Stimulated activated CD8-positive, alpha-beta memory T cell treated with anti-CD3 and anti-CD28 coated beads, Interleukin-12 subunit alpha, Interleukin-12 subunit beta, amount 100 ng/mL, for 24 hours (primary cell): ENCODE measurements around the gene CDY1B.
"Not testable (repeated sequence)": the region's sequence is repeated elsewhere in the genome, so short reads cannot be mapped to it uniquely, and the experiment has no call there.

Experiments used
- DNase-seq: peaks from one replicate; pipeline ENCODE4 v3.0.0-alpha.2; 2020; ENCODE audit errors: extremely low read depth

CDY1B gene, protein sequence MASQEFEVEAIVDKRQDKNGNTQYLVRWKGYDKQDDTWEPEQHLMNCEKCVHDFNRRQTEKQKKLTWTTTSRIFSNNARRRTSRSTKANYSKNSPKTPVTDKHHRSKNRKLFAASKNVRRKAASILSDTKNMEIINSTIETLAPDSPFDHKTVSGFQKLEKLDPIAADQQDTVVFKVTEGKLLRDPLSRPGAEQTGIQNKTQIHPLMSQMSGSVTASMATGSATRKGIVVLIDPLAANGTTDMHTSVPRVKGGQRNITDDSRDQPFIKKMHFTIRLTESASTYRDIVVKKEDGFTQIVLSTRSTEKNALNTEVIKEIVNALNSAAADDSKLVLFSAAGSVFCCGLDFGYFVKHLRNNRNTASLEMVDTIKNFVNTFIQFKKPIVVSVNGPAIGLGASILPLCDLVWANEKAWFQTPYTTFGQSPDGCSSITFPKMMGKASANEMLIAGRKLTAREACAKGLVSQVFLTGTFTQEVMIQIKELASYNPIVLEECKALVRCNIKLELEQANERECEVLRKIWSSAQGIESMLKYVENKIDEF

DNA sequence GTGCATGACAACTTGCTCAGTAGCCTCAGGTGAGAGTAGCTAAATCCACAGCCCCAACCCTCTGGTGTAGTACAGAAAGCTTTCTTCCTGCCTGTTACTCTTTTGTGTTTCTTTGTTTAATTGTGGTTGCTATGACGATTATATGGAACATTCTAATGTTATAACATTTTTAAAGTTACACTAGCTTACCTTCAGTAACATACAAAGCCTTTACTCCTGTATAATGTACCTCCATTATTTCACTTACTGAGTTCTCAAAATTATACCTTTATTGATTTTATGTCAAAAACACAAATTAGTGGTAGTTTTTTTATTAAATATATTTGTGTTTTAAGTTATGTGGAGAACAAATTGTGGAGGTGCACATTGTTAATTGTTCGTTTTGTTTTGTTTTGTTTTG lies at the start of gene CDY1B:
TSS of gene CDY1B (minus strand) at position 101 of the 400 bp plus-strand sequence. CDS start 331 bp downstream, outside the sequence.
- not testable (repeated sequence) for DNase-seq

DNA sequence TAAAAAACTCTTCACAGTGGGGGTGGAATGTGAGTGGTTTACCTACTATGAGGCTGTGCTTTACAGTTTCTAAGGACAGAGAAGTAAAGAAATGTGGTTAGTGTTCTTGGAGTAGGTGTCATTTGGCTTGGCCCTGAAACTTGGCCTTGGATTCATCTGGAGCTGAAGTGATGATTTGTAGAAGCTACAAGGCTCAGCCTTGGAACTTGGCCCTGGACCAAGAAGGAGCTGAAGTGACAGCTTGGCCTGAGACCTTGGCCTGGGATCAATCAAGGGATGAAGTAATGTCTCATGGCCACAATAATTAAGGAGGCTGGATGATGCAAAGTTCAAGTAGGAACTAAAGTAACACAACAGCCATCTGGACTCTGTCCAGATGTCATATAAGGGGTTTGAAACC lies 1.7 kb upstream of the CDY1B start:
- DNase-seq: not testable (repeated sequence)

GRCh38 chrY:24043209-24043608 lies 4.6 kb downstream of the CDY1B start:
- not testable (repeated sequence) for DNase-seq

- not testable (repeated sequence) for DNase-seq
Measured at GRCh38 chrY:24039008-24039718, 8.7 kb downstream of the CDY1B start.

DNA sequence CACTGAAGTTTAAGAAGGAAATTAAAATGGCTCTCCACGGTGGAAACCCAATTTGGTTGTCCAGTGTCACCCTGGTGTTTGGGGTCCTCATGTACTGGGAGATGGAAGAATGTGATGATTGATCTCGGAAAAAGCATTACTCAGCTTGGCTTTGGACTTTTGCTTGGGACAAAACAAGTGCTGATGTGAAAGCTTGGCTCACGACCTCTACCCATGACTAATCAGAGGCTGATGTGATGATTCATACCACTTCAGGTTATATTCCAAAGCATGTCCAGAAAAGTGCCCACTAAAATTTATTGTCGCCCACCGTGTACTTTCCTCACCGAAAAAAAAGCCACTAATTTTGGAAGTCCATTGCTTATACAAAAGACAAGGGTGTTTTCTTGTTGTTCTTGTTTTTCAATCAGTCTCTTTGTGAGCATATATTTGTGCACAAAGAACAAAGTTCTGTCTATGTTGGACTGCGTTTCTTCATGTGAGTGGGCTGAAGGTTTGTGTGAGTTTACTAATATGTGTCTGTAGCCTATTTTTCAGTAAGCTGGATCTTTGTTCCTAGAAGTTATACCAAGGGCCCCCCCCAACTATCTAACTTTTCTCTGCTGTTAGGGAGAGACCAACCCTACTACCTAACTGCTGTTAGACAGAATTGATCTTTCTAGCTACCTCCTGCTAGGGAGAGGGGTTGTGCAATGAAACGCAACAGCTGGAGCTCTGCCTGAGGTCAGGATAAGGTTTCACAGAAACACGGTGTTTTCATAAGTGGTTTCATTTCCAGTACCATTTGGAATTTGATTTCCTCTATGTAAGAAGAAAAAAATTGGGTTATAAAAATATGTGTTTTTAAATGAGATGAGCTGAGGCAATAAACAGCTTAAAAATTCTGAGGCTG lies 21.4 kb downstream of the CDY1B start:
- DNase-seq: not testable (repeated sequence)
